GM12875 (cell line): Measurements from ENCODE around the gene COL6A2.

Experiments
- H3K4me3 ChIP-seq: one replicate; pipeline ENCODE4 v1.5.1; 2011; ENCODE audit warnings: low read depth, low read length, control low read depth
- CTCF ChIP-seq: IDR thresholded peaks from 2 replicates; pipeline ENCODE4 v1.5.1; 2011; ENCODE audit warnings: low read depth, mild to moderate bottlenecking, control low read depth, inconsistent platforms, low read length, moderate library complexity, borderline replicate concordance; ENCODE audit not compliant: insufficient read depth

The COL6A2 gene

GRCh38 chr21:46061518-46061917 lies 36.4 kb upstream of the COL6A2 start:
- TF ChIP-seq CTCF: no peak
- no peak overlapping the region for H3K4me3 ChIP-seq

DNA sequence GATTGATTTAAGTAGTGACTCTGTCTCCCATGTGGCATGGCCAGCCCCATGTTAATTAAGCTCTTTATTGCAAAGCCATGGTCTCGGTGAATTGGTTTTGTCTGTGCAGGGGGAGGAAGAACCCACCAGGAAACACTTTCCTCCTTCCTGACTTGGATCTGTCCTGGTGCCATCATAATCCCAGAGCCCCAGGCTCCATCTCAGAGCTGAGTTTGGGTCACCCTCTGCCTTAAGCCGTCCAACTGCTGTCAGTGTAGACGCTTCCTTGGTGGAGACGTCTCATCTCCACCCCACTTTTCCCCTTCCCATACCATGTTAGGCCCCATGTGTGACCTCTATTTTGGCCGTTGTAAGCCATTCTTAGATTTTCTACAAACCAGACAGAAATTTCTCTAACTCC lies 36.0 kb upstream of the COL6A2 start:
- TF ChIP-seq CTCF: no peak
- no peak overlapping the region for H3K4me3 ChIP-seq

DNA sequence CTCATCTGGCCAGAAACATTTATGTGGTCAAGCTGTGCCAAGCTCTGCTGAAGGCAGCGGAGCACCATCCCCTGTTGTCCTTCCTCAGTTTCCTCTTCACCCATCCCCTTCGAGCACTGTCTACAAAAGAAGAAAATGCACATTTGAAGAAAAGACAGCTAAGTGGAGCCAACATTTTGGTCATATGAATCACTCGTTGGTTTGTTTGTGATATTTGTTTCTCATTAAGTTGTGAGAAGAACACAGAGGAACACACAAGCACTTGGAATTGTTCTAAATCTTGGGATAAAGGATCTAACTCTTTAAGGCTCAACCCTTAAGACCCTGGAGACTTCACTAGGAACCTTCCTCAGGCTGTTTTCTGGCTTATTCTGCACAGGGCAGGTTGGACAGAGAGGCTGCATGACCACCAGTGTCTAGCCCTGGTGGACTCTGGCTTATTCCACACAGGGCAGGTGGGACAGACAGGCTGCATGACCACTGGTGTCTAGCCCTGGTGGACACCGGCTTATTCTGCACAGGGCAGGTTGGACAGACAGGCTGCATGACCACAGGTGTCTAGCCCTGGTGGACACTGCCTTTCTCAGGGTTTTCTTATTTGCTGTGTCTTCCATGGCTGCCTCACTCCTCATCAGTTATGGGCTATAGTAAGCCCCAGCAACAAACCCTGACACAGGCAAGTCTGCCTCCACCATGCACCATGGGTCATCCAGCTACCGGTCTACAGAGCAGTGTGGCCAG lies 35.3 kb upstream of the COL6A2 start:
- no peak for TF ChIP-seq CTCF
- no peak overlapping the region for H3K4me3 ChIP-seq

GRCh38 chr21:46063227-46063626 lies 34.7 kb upstream of the COL6A2 start:
- no peak overlapping the region for H3K4me3 ChIP-seq

GRCh38 chr21:46063734-46064680 lies 33.9 kb upstream of the COL6A2 start:
- H3K4me3 ChIP-seq: no peak overlapping the region
- TF ChIP-seq CTCF: no peak

More at GRCh38 chr21:46063227-46063626, 34.7 kb upstream of the COL6A2 start:
- TF ChIP-seq CTCF: no peak

DNA sequence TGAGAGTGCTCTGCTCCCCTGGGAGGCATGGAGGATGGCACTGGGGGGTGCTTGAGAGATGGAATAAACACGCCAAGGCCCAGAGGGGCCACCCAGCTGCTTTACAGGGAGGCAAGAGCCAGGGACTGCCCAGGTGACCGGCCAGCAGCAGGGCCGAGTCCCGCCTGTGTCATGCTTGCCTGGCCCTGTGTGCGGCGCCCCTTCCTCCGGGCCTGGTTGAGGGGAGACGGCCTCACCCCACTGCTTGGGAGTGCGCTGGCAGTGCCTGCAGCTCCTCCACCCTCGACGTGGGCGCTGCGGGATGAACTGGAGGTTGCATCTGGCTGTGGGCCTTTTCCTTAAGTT lies 33.1 kb upstream of the COL6A2 start:
- no peak overlapping the region for H3K4me3 ChIP-seq
- TF ChIP-seq CTCF: no peak
